NCI-H345 (cell line): ENCODE measurements around the gene UNC5A.

Experiments used
- DNase-seq: peaks from one replicate; lab custom pipeline; 2025; lab: John Stamatoyannopoulos, UW

Gene UNC5A

GRCh38 chr5:176846335-176847140 lies 36.2 kb downstream of the UNC5A start:
- no peak for DNase-seq

- DNase-seq: no peak
These were observed 36.8 kb downstream of the UNC5A start for GRCh38 chr5:176847148-176847547.

- DNase-seq: no peak
These were observed 37.4 kb downstream of the UNC5A start for GRCh38 chr5:176847726-176848290.

- no peak for DNase-seq
These were observed 38.3 kb downstream of the UNC5A start for GRCh38 chr5:176848651-176849050.

GRCh38 chr5:176849611-176850227 lies 39.4 kb downstream of the UNC5A start:
- DNase-seq: no peak

- no peak for DNase-seq
These were observed 40.2 kb downstream of the UNC5A start for GRCh38 chr5:176850371-176851245.

- DNase-seq: no peak
These were observed 41.0 kb downstream of the UNC5A start for GRCh38 chr5:176851380-176851779.

- DNase-seq: peak; percentile 53
These were observed 41.7 kb downstream of the UNC5A start for GRCh38 chr5:176851871-176852658.

GRCh38 chr5:176853151-176853778 lies 42.9 kb downstream of the UNC5A start:
- DNase-seq: no peak

GRCh38 chr5:176854164-176854563 lies 43.8 kb downstream of the UNC5A start:
- peak; percentile 46 for DNase-seq

GRCh38 chr5:176855598-176855997 lies 45.2 kb downstream of the UNC5A start:
- no peak for DNase-seq

GRCh38 chr5:176856746-176857145 lies 46.4 kb downstream of the UNC5A start:
- DNase-seq: peak; percentile 32

- no peak for DNase-seq
These were observed 47.0 kb downstream of the UNC5A start for GRCh38 chr5:176857216-176857893.

GRCh38 chr5:176857894-176858273 lies 47.5 kb downstream of the UNC5A start:
- DNase-seq: no peak

- DNase-seq: peak; percentile 77
These were observed 49.6 kb downstream of the UNC5A start for GRCh38 chr5:176859916-176860315.

GRCh38 chr5:176860381-176860780 lies 50.0 kb downstream of the UNC5A start:
- DNase-seq: no peak

GRCh38 chr5:176861276-176861675 lies 50.9 kb downstream of the UNC5A start:
- DNase-seq: no peak

- no peak for DNase-seq
These were observed 52.1 kb downstream of the UNC5A start for GRCh38 chr5:176862330-176862995.

GRCh38 chr5:176863041-176863764 lies 52.8 kb downstream of the UNC5A start:
- no peak for DNase-seq
